Omental fat pad (tissue), 4 donors: ENCODE data around the gene ELFN2. TPM values are rescaled to one million over a fixed set of nuclear protein-coding genes. Genes with fewer than 3 reads are reported as not detected.

Experiments used
- ATAC-seq: fragments of 150-250 bp; one replicate; pipeline ENCODE4 v1.9.1; 2016; ENCODE audit warnings: mild to moderate bottlenecking, moderate library complexity; ENCODE audit not compliant: low FRiP score
- DNase-seq: peaks from one replicate; pipeline ENCODE4 v3.0.0-alpha.2; 2019; ENCODE audit warnings: low spot score
- CTCF ChIP-seq, 3 donors: fragments of 450-650 bp; IDR thresholded peaks; one replicate each; pipeline ENCODE4 v1.5.1; 2016 to 2017; ENCODE audit warnings: antibody characterized with exemption in 3 of 3, mild to moderate bottlenecking in 3 of 3, moderate library complexity in 2 of 3
- total RNA-seq, 4 donors: library from RNA; depleted of rRNA; stranded (reverse); fragments of >200 nt; gene quantifications; one replicate each; pipeline ENCODE4 v1.1.0, GENCODE V29; 2016

Gene ELFN2
- total RNA-seq, 4 donors from 2014 or later: 0.32 TPM; not detected in 3

- DNase-seq: no peak
- no peak for TF ChIP-seq CTCF (IDR thresholded peaks at IDR 0.05)
- no peak for ATAC-seq
Observed at GRCh38 chr22:37394341-37394740, 32.9 kb downstream of the ELFN2 start.

GRCh38 chr22:37393746-37394145 lies 33.5 kb downstream of the ELFN2 start:
- TF ChIP-seq CTCF (IDR thresholded peaks at IDR 0.05): no peak
- ATAC-seq (no peak), DNase-seq (no peak)

- no peak for TF ChIP-seq CTCF (IDR thresholded peaks at IDR 0.05)
- ATAC-seq: no peak
- no peak for DNase-seq
Observed at GRCh38 chr22:37392721-37393328, 34.5 kb downstream of the ELFN2 start.

GRCh38 chr22:37391702-37392101 lies 35.6 kb downstream of the ELFN2 start:
- TF ChIP-seq CTCF (IDR thresholded peaks at IDR 0.05): no peak
- no peak for ATAC-seq

GRCh38 chr22:37390075-37390474 lies 37.2 kb downstream of the ELFN2 start:
- ATAC-seq (no peak), DNase-seq (no peak)
- no peak for TF ChIP-seq CTCF (IDR thresholded peaks at IDR 0.05)

More at GRCh38 chr22:37391702-37392101, 35.6 kb downstream of the ELFN2 start:
- no peak for DNase-seq

GRCh38 chr22:37388538-37388937 lies 38.7 kb downstream of the ELFN2 start:
- TF ChIP-seq CTCF (IDR thresholded peaks at IDR 0.05): no peak
- ATAC-seq: no peak

GRCh38 chr22:37387793-37388192 lies 39.5 kb downstream of the ELFN2 start:
- no peak for TF ChIP-seq CTCF (IDR thresholded peaks at IDR 0.05)
- ATAC-seq: no peak

More at GRCh38 chr22:37388538-37388937, 38.7 kb downstream of the ELFN2 start:
- no peak for DNase-seq

More at GRCh38 chr22:37387793-37388192, 39.5 kb downstream of the ELFN2 start:
- no peak for DNase-seq
